ENCODE measurements around the gene THG1L. TPM values are rescaled to one million over a fixed set of nuclear protein-coding genes. Genes with fewer than 3 reads are reported as not detected.

Gene THG1L
- total RNA-seq, 6 experiments from 2014 or later: 13.2 to 16.1 (median 13.5) TPM

GRCh38 chr5:157710431-157710830 lies 20.8 kb upstream of the THG1L start:
- H3K27ac Mint-ChIP-seq: peak overlapping the region; percentile 86
- peak overlapping the region; percentile 74 for H3K4me3 Mint-ChIP-seq
- H3K36me3 Mint-ChIP-seq (ENCODE audit: low read depth): no peaks in the 10 kb centered on the region
- no peaks in the 10 kb centered on the region; the same call in 1 of the 2 replicates for H3K27me3 Mint-ChIP-seq (ENCODE audit: insufficient read depth)
- no peak for TF ChIP-seq CTCF (IDR thresholded peaks at IDR 0.05)
- H3K9me3 Mint-ChIP-seq: no peaks in the 10 kb centered on the region
- DNase-seq: no peak
- H3K4me1 Mint-ChIP-seq (ENCODE audit: low read depth): peaks cover 69% of the 10 kb centered on the region

GRCh38 chr5:157710882-157711281 lies 20.3 kb upstream of the THG1L start:
- peak overlapping the region; percentile 74 for H3K4me3 Mint-ChIP-seq
- DNase-seq: peak; percentile 84
- H3K4me1 Mint-ChIP-seq (ENCODE audit: low read depth): peaks cover 69% of the 10 kb centered on the region
- no peaks in the 10 kb centered on the region for H3K36me3 Mint-ChIP-seq (ENCODE audit: low read depth)
- H3K27me3 Mint-ChIP-seq (ENCODE audit: insufficient read depth): no peaks in the 10 kb centered on the region; the same call in 1 of the 2 replicates
- H3K27ac Mint-ChIP-seq: peak overlapping the region; percentile 86
- TF ChIP-seq CTCF (IDR thresholded peaks at IDR 0.05): no peak
- H3K9me3 Mint-ChIP-seq: no peaks in the 10 kb centered on the region

- Mint-ChIP-seq H3K27ac (peak overlapping the region; percentile 83), H3K4me3 (peak overlapping the region; percentile 22; the same call in 1 of the 2 replicates), H3K27me3 (ENCODE audit: insufficient read depth) (no peaks in the 10 kb centered on the region), H3K9me3 (no peaks in the 10 kb centered on the region), H3K36me3 (ENCODE audit: low read depth) (no peaks in the 10 kb centered on the region), H3K4me1 (ENCODE audit: low read depth) (peaks cover 86% of the 10 kb centered on the region)
- no peak for DNase-seq
- TF ChIP-seq CTCF (IDR thresholded peaks at IDR 0.05): no peak
These were observed 17.2 kb upstream of the THG1L start for GRCh38 chr5:157713830-157714595.

GRCh38 chr5:157714596-157714864 lies 16.7 kb upstream of the THG1L start:
- no peak for DNase-seq
- H3K27me3 Mint-ChIP-seq (ENCODE audit: insufficient read depth): no peaks in the 10 kb centered on the region
- no peak overlapping the region for H3K4me3 Mint-ChIP-seq
- TF ChIP-seq CTCF (IDR thresholded peaks at IDR 0.05): no peak
- no peaks in the 10 kb centered on the region for H3K36me3 Mint-ChIP-seq (ENCODE audit: low read depth)
- no peaks in the 10 kb centered on the region for H3K9me3 Mint-ChIP-seq
- peaks cover 81% of the 10 kb centered on the region for H3K4me1 Mint-ChIP-seq (ENCODE audit: low read depth)
- peak overlapping the region; percentile 83 for H3K27ac Mint-ChIP-seq

GRCh38 chr5:157718519-157718918 lies 12.7 kb upstream of the THG1L start:
- Mint-ChIP-seq H3K36me3 (ENCODE audit: low read depth) (peaks cover 10% of the 10 kb centered on the region; the same call in 1 of the 2 replicates), H3K27ac (peak overlapping the region; percentile 68), H3K4me1 (ENCODE audit: low read depth) (peaks cover 41% of the 10 kb centered on the region), H3K9me3 (no peaks in the 10 kb centered on the region), H3K27me3 (ENCODE audit: insufficient read depth) (no peaks in the 10 kb centered on the region), H3K4me3 (peak overlapping the region; percentile 61)
- DNase-seq: peak; percentile 73
- peak; percentile 80 for TF ChIP-seq CTCF (IDR thresholded peaks at IDR 0.05)
